Inferior parietal cortex (tissue), 1 donor: ENCODE measurements around the gene CEACAM1.
A peak's percentile ranks its signal among the peaks of the same experiment; 100 is the strongest.
"Not testable (repeated sequence)": the region's sequence is repeated elsewhere in the genome, so short reads cannot be mapped to it uniquely, and the experiment has no call there.

Experiments used
- DNase-seq: peaks from one replicate; pipeline ENCODE4 v3.0.0-alpha.2; 2016; ENCODE audit errors: extremely low spot score

The CEACAM1 gene

DNA sequence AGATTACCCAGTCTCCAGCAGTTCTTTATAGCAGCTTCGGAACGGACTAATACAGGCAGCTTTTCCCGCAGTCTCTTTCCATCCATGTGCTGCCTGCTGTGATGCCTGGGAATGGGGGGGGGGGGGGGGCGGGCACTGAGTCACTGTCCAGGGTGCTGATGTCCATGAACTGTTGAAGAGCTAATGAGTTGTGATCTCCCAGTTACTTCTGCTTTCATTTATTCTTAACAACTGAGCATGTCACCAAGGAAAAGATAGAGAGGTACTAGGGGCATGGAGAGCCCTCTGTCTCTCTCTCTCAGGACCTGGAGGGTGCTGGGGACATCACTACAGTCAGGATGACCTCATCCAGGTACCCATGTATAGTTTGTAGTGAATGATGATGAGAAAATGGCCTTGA is 20.3 kb upstream of the CEACAM1 start:
- no peak for DNase-seq

DNA sequence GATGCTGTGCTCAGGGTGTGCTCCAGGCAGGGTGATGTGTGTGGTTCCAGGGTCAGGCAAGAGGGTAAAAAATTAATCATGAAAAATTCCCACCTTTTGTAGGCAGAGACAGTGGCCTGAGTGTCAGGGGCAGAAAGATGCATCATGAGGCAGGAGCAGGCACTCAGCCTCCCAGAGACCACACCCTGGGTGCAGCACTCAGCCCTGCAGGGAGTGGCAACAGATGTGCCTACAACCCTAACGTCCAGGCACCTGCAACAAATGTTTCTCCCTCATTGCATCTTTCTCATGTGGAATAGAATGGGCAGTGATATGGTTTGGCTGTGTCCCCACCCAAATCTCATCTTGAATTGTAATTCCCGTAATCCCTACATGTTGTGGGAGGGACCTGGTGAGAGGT is 19.6 kb upstream of the CEACAM1 start:
- DNase-seq, result no peak

DNA sequence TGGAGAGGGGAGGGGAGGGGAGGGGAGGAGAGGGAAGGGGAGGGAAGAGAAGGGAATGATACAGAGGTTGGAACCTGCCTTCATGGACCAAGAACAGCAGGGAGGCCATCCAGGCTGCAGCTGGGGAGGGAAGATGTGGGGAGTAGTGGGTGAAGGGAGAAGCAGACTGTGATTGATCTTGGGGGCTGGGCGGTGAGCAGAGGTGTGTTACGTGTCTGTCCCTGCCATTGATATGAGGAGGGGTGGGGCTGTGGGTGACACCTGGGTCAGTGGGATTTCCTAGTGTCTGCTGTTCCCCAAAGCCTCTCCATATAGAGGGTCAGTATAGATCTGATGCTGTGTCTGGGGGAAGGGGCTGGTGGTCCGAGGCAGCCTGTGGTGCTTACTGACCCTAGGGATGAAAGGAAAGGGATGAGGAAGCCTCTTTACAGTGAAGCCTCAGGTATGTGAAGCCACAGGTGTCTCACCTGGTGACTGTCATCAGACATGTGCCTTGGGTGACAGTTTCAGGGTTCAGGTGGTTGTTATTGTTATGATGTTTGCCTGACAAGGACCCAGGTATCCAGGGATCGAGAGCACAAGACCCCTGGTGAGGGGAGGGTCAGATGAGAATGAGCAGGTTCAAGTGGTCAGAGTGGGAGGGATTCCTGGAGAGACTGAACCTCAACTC is 18.7 kb upstream of the CEACAM1 start:
- no peak for DNase-seq

DNA sequence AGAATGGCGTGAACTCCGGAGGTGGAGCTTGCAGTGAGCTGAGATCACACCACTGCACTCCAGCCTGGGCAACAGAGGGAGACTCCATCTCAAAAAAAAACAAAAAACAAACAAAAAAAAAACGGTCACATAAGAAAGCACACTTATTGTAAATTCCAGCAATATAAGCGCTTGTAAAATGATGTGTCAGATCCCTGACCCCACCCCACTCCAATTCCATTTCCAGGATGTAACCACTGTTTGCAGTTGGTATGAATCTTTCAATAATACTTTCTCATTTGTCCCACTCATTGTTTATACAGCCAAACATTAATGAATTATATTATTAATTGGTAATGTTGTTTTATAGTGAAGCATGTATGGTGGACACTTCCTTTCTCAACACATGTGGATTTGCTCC is 15.9 kb upstream of the CEACAM1 start:
- DNase-seq, result no peak

DNA sequence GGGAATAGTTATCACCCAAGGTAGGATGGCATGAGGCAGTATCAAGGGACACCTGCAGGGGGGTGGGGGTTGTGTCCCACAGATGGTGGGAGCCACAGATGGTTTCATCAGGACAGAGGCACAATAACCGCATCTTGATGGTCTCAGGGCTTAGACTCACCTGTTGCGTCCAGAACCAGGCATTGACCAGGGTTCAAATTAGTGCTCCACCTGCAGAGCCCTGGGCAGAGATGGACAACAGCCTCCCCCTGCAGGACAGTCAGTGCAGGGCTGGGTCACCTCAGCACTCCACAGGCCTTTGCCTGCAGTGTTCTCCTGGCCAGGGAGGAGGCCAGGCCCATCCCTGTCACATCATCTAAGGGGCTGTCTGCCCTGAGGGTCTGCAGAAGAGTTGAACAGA is 14.5 kb upstream of the CEACAM1 start:
- DNase-seq, result no peak

DNA sequence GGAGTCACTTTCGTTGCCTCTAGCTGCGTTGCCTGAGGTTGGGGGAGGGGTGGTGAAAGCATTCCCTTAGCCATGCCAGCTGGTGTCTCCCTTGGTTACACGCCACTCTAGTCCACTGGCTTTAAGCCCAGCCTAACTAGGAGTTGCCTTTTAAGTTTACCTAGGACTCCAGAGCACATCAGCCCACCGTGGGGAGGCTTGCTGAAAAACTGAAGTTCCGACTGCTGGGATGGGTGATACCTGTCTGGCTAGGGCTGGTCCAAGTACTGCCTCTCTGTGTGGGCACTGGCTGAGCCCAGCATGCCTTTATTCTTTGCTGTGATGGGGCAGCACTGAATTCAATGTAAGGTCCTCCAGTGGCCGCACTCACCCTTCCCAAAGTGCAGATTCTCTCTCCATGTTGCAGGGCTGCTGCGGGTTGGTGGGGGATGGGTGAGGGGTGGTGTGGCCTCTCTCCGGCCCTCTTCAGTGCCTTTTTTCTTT is 11.8 kb upstream of the CEACAM1 start:
- DNase-seq, result no peak

DNA sequence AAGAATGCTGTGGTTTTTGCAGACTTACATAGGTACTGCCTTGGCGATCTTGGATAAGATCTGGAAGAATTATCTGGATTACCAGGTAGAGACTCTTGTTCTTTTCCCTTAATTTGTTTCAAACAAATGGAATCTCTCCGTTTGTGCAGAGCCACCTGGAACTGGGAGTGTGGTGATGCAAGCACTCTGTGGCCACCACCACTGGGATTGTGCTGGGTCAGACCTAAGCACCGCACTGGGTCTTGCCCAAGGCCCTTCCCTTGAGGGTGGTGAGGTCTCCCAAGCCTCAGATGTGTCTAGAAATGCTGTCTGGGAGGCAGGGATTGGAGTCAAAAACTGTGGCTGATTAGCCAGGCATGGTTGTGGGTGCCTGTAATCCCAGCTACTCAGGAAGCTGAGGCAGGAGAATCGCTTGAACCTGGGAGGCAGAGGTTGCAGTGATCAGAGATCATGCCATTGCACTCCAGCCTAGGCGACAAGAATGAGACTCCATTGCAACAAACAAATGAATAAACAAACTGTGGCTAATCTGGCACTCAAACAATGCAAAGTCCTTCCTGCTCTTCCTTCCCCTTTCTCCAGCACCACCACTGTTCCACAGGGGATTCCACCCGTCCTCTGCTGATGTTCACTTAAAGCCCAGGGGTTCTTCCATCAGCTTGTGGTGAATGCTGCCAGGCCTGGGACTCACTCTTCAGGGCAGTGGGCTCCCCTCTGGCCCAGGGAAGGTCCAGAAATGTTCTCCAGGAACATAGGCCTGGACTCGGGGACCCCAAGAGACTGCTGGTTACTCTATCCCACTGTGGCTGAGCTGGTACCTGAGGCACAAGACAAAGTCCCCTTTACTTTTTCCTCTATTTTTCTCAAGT is 10.8 kb upstream of the CEACAM1 start:
- no peak for DNase-seq

DNA sequence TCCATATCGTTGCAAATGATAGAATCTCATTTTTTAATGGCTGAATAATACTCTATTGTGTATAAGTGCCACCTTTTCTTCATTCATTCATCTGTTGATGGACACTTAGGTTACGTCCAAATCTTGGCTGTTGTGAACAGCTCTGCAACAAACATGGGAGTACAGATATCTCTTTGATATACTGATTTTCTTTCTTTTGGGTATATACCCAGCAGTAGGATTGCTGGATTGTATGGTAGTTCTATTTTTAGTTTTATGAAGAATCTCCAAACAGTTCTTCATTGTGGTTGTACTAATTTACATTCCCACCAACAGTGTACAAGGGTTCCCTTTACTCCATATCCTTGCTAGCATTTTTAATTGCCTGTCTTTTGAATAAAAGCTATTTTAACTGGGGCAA is 7.0 kb upstream of the CEACAM1 start:
- not testable (repeated sequence) for DNase-seq

DNA sequence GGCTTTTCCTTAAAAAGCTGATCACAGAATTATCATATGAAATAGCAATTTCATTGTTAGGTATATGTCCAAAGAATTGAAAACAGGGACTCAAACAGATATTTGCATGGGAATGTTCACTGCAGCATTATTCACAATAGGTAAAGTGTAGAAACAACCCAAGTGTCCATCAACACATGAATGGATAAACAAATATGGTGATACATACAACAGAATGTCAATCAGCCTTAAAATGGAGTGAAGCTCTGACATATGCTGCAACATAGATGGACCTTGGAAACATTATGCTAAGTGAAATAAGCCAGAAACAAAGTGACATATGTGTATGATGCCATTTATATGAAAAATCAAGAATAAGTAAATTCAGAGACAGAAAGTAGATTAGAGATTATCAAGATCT is 6.1 kb upstream of the CEACAM1 start:
- no peak for DNase-seq

DNA sequence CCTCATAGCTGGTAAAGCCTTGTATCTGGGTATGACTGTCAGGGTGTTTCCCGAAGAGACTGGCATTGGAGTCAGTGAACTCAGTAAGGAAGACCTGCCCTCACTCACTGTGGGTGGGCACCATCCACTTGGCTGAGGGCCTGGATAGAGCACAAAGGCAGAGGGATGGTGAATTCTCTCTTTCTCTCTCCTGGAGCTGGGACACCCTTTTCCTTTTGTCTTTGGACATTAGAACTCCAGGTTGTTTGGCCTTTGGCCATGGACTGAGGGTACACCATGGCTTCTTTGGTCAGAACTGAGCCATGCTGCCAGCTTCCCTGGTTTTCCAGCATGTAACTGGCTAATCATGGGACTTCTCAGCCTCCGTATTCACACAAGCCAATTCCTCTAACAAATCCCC is 4.6 kb upstream of the CEACAM1 start:
- no peak for DNase-seq

DNA sequence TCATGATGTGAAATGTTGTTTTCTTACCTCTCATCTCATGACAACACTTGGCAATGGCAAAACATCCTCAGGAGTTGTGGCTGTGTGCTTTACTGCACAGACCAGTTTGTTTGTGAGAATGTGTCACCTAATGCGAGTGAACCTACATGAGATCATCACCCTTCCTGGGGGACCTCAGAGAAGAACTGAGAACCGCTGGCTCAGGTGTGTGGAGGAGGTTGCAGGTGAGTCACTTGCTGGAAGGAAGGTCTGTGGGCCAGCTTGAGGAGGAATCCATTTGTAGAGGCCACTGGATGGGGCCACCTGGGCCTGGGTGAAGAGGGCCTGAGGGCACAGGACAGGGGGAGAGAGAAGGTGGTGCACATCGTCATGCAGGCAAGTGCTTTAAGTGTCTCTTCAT is 3.0 kb upstream of the CEACAM1 start:
- DNase-seq, result no peak

DNA sequence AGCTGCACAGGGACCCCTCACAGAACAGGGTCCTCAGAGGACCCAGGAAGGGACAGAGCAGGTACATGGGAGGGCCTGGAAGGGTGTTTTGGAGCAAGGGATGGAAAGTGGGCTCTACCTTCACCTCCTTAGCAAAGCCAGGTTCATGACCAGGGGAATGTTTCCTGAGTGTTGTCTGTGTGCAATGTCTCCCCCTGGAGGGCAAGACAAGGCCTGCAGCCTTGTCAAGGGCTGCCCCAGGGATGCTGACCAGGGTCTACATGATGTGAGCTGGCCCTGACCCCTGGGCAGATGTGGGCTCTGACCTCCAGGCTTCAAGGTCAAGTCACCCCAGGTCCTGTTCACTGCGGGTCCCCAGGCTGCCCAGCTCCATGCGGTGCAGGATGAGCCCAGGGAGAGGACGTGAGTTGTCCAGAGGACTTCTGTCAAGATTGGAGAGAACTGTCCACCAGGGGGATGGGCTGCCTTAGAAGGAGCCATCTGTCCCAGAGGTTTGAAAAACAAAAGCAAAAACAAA is 1.0 kb upstream of the CEACAM1 start:
- peak; percentile 74 for DNase-seq

DNA sequence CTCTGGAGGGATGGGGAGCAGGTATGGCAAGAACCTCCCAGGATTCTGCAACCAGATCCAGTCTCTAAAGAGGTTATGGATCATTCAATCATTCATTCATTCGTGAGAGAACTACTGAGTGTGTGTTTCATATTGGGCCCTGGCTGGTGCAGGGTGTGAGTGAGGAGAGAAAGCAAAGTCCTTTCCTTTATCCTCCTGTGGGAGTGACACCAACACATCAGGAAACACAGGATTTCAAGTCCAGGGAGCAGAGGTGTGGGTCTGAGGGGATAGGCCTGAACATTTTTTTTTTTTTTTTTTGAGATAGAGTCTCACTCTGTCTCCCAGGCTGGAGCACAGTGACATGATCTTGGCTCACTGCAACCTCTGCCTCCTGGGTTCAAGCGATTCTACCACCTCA is 3.3 kb downstream of the CEACAM1 start:
- DNase-seq, result no peak

DNA sequence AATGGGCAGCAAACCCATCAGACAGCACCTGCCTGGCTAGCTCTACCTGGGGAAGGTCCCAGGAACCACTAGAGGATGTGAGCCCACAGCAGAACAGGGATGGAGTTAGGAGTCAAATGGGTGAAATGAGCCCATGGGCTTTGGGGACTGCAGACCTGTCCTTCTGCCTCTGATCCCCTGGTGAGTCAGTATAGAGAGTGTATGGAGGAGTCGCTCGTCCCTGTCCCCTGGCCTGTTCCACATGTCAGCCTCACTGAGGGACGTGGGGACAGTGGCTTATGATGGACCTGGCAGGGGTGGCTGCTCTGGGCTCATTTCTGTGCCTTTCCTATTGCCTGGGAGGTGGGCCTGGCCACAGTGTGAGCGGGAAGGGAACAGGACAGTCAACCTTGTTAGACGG is 4.0 kb downstream of the CEACAM1 start:
- no peak for DNase-seq

DNA sequence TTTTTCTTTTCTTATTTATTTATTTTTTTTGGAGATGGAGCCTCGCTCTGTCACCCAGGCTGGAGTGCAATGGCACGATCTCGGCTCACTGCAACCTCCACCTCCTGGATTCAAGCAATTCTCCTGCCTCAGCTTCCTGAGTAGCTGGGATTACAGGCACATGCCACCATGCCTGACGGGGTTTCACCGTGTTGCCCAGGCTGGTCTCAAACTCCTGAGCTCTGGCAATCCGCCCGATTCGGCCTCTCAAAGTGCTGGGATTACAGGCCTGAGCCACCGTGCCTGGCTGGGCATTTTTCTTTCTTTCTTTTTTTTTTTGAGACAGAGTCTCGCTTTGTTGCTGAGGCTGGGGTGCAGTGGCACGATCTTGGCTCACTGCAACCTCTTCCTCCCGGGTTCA is 6.0 kb downstream of the CEACAM1 start:
- DNase-seq, result not testable (repeated sequence)

DNA sequence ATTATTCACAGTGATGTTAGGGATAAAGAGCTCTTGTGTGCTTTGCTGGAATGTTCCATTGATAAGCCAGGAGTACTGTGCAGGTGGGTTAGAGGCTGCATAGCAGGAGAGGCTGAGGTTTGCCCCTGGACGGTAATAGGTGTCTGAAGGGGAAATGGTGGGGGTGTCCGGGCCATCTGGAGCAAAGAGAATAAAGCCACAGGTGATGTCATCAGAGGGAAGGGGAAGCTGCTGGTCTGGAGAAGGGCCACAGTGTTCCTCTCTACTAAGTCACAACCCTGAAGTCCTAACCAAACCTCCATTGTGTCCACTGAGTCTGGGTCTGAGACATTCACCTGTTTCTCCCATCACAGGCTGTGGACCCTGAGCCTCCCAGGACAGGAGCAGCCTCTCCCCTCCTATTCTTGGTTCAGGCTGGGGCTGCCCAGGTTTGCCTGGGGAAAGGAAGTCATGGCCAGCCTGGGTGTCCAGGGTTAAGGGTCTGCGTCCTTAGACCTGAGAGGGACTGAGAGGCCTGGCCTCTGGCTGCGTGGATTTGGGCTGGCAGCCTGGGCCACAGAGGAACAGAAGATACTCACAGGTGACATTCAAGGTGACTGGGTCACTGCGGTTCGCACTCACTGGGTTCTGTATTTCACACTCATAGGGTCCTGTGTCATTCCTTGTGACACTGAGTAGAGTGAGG is 6.8 kb downstream of the CEACAM1 start:
- no peak for DNase-seq

DNA sequence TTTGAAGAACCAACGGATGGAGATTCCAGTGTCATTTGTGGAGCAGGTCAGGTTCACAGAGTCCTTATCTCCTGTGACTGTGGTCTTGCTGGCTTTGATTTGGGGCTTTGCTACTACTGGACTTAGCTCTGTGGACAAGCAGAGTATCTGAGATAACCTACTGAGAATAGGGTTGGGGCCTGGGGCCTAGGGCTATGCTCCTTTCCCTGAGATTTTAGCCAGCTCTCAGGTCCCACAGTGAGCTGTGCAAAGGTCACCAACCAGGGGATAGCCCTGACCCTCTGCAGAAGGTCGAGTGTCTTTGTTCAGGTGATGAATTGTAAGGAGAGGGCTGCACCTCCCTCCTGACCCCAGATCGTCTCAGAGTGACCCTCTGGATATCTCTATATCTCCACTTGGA is 9.2 kb downstream of the CEACAM1 start:
- no peak for DNase-seq

DNA sequence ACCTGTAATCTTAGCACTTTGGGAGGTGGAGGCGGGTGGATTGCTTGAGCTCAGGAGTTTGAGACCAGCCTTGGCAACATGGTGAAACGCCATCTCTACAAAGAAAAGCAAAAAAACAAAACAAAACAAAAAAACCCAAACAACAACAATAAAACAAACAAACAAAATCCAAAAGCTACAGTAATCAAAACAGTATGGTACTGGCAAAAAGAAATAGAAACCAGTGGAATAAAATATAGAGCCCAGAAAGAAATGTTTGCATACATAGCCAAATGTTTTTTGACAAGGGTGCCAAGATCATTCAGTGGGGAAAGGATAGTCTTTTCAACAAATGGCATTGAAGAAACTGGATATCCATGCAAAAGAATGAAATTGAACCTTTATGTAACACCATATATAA is 11.5 kb downstream of the CEACAM1 start:
- no peak for DNase-seq

DNA sequence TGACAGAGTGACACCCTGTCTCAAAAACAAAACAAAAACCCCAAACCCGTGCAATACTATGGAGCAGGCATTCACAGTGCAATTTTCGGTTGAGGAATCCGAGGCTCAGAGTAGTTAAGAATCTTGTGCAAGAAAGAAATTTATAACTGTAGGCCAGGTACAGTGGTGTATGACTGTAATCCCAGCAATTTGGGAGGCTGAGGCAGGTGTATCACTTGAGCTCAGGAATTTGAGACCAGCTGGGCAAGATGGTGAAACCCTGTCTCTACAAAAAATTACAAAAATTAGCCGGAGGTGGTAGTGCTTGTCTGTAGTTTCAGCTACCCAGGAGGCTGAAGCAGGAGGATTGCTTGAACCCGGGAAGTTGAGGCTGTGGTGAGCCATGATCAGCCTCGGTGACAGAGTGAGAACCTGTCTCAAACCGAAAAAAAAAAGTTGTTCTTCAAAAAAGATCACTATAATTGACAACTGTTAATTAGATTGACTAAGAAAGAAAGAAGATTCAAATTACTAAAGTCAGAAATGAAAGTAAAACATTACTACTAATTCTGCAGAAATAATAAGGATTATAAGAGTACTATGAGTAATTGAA is 12.9 kb downstream of the CEACAM1 start:
- no peak for DNase-seq

DNA sequence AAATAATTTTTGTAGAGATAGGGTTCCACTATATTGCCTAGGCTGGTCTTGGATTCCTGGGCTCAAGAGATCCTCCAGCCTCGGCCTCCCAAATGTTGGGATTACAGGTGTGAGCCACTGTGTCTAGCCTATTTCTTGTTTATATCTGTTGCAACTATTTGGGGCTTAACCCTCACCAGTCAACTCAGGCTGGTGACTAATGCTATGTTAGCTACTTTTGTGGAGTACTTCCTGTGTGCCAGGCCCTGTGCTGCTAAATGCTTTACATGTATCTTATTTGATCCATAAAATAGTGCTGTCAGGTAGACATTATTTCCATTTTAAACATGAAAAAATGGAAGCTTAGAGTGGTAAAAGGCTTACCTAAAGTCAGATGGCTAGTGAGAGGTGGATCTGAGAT is 13.8 kb downstream of the CEACAM1 start:
- no peak for DNase-seq

DNA sequence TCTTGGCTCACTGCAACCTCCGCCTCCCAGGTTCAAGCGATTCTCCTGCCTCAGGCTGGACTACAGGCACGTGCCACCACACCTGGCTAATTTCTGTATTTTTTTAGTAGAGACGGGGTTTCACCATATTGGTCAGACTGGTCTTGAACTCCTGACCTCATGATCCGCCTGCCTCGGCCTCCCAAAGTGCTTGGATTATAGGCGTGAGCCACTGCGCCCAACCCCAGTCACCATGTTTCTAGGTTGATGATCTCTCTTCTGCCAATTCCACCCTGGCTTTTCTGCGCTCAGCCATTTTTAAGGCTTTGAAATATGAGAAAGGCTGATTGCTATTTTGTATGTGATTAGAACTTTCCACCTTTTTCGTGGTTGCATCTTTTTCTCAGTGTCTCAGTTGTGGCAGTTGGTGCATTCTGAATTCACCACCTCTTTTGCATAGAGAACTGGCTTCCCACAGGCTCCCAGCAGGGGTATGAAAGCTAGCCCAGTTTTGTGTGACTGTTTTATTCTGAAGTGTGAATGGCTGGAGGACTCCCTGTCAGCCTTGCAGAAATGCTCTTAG is 15.5 kb downstream of the CEACAM1 start:
- no peak for DNase-seq

DNA sequence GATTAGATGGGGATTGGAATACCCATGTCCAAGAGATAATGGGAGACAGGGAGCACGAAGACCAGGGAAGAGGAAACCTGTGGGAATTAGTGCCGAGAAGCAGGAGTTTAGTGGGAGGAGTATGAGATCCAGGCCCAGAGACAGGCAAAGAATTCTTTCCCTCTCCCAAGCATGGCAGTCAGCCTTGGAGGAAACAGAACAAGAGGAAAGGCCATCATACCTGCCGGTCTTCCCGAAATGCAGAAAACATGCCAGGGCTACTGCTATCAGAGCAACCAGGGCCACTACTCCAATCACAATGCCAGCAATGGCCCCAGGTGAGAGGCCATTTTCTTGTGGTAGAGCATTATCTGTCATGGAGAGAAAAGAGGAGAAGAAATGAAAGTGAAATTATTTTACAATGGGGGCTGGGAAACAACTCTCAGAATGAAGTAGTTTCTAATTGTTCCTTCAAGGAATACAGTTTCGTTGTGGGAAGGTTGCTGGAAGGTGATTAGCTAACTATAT is 16.1 kb downstream of the CEACAM1 start:
- DNase-seq, result no peak
